ENCODE data around the gene C1orf226.
"Not testable (repeated sequence)": the region's sequence is repeated elsewhere in the genome, so short reads cannot be mapped to it uniquely, and the experiment has no call there.

C1orf226 gene, protein sequence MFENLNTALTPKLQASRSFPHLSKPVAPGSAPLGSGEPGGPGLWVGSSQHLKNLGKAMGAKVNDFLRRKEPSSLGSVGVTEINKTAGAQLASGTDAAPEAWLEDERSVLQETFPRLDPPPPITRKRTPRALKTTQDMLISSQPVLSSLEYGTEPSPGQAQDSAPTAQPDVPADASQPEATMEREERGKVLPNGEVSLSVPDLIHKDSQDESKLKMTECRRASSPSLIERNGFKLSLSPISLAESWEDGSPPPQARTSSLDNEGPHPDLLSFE

DNA sequence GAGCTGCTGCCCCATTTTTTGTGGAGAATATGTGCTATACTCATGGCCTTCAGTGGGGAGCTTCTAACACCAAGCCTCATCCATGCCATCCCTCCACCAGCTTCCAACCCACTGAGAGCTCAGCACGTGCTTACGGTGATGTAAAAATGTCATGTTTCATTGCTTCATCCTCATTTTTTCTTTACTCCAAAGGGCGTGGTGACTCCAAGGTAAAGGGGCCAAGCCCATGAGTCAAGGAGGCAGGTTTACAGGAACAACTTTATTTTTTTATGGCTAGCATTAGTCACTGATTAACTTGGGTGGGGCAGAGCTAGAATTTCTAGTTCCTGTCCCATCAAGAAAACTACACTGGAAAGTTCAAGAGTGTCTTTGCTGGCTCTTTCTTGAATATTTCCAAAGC is at the start of gene C1orf226:
Gene C1orf226 (plus strand): TSS at position 346 of the 400 bp plus-strand sequence. CDS start 174 bp downstream, outside the sequence.
- no peak for DNase-seq

DNA sequence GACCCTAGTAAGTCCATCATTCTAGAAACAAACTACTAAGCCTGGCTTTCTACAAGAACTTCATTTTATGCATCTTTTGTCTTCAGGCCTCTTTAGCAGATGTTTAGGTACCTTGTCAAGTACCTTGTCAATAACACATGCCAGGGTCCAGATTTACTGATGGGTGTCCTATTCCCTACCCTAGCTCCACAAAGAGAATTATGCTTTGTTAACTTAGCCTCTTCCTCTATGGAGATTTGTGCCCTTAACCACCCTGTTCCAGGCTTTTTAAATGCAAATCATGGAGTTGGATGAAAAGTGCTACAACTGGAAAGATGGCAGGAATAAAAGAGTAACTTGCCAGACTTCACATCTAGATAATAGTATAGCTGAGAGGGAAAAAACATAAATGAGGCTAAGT is 47.5 kb upstream of the C1orf226 start:
- no peak for DNase-seq

DNA sequence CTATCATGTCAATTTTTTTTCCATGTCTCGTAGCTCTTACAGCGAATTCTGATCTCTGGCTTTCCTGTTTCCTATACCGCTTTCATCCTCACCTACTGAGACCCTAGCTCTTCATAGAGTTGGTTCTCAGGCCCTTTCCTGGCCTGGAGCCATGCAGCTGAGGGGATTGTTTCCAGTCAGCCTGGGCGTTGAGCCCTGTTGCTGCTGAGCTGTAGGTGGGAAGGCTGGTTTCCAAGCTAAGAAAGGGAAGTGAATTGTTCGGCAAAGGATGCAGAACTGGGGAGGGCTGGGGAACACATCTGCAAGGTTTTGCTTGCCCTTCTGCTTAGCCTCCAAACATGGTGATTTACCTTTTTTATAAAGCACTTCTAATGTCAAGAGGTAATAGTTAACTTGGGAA is 46.4 kb upstream of the C1orf226 start:
- no peak for DNase-seq

DNA sequence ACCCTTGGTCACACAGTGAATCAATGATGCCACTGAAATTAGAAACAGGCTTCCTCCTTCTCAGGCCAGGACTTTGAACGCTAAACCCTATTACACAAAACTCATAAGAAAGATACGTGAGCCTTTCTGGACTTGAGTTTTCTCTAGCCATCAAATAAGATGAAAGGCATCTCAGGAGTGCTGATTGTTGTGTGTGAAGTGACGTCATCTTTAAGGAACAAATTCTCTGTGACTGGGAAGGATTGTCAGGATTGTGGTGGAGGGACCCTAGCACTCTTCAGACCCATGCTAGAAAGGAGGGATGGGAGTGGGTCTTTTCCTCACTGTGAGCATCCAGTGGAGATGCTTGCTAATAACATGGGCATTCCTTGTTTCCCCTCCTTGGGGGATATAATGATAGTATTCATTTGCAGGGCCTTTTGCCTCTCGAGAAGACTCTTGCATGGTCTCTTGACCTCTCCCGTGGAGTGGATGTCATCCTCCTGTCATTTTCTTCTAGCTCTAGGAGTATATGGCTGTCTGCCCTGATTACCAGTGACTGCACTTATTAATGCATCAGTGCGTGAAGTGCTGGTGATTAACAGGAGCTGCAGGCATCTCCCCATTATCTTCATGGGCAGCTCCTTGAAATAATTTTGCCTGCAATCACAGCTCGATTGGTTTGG is 44.8 kb upstream of the C1orf226 start:
- no peak for DNase-seq

DNA sequence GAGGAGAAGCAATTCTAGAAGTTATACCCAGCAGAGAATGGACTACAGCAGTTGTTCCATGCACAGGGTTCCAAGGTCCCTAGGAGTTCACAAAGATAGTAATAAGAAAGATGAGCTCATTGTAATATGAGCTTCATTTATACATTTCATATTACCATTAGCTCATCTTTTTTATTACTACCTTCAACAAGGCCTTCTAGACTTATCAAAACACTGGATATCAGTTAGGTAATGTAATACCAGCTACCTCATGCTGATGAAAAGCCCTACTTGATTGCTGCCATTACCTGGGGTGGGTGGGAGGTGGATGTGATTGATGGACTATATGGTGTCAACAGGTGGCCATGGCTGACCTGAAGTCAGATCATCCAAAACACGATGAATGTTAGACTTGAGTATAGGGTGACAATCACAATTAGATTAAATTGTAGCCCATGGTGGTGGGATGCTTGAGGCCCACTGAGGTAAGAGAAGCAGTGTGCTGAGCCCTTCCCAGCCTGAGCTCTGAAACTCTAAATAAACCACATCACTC is 39.0 kb upstream of the C1orf226 start:
- no peak for DNase-seq

DNA sequence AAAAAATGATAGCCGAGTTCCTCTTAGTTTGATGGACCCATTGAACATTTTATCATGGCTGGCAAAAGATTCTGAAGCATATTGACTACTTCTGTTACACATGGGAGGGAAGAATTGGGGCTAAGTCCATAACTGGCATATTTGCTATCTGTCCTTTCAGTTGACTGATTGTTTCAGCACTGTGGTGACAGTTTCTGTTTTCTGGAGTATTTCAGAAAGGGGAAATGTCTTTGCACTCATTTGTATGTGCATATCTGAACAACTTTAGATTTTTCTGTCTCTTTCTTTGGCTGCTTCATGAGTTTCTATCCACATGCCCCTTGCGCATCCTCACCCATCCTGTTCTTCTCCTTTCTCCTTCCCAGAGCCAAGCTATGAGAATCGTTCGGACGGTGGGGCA is 38.1 kb upstream of the C1orf226 start:
- no peak for DNase-seq

DNA sequence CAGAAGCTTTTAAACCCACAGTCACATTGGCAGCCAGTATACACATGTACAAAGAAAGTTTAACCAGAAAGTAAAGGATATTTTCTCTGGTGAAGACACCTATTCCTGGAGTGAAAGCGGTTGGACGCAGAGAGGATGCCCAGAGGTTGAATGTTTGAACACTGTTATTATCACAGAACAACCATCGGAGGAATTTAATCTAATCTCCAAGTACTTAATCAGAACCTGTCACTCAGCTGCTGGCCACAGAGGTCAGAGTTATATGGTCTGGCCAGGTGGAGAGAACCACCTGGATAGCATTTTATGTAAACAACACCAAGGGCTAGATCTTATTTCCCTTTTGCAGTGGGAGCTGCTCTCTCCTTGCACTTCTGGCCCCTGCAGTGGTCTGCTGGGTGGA is 34.2 kb upstream of the C1orf226 start:
- DNase-seq: no peak

DNA sequence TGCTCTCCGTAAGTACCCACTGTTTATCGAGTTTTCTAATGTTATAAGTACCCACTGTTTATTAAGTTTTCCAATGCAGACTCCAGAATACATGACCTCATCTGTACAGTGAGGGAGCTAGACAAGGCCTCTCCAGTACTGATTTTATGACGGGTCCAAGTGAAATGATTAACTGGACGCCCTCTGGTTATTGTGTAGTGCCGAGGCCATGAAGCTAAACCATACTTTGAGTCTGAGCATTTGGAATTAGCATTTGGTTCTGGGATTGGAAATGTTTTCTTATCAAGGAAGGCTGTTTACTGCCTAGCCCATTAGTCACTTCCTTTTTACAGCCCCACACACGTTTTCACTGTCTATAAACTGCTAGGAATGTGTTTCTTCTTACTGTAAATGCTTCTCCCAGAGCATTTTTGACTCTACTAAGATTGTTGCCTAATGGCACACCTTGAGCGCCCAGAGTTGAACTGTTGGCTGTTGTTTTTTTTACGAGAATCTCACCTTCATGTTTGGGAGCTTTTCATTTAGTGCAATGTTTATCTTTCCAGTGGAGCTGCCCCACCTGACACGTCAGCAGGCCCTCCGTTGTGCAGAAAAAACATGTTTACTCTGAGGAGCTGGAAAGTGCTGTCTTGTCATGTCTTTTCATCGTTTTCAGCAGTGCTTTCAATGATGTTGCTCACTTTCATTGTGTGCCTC is 31.7 kb upstream of the C1orf226 start:
- DNase-seq: no peak

DNA sequence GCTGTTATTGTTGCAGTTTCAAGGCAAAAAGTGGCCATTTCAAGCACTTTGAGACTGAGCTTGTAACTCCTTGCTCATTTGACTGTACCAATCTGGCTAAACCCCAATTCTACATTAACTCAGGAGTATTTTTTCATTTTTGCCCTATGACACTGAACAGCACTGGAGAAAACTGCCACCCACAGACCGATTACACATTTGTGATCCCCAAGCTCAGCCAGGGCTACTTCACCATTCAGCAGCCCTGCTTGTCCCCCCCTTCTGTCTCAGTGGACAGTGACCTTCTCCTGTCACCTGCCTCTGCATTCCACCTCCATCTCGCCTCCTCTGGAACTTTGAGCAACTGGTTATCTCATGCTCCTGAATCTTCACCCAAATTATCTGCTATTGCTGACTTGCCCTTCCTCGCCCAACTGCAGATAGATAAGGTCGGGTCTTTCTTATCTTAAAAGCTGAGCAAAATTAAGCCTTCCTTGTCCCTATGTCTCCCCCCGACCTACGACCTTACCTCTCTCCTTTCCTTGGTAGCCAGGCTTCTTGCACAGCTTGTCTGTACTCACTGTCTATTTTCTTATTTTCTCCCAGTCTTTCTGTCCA is 30.2 kb upstream of the C1orf226 start:
- DNase-seq: no peak

DNA sequence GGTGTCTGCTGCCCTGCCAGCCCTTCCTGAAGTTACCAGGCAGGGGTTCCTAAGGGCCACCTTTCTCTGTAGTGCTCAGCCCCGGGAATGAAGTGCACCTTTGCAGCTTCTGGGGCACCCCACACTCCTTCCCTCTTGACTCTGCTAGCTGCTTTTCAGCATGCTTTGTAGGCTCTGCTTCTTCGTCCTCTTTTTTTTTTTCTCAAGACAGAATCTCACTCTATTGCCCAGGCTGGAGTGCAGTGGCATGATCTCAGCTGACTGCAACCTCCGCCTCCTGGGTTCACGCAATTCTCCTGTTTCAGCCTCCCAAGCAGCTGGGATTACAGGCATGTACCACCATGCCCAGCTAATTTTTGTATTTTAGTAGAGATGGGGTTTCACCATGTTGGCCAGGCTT is 29.7 kb upstream of the C1orf226 start:
- DNase-seq: not testable (repeated sequence)

DNA sequence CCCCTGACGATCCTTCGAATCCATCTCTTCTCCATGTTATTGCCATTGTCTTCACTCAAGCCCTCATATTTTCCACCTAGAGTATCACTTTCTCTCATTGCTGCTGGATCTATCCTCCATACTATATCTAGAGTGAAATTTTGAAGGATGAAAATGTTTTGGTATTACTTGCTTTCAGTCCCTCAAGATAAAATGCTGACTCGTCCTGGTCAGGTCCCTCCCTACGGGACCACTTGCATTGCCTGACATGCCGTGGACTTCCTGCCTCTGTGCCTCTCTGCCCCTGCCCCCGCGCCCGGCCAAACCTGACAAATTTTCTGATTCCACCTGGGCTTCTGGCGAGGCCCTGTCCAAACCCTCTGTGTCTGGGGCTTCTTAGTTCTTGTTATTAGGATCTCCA is 28.4 kb upstream of the C1orf226 start:
- DNase-seq: no peak

DNA sequence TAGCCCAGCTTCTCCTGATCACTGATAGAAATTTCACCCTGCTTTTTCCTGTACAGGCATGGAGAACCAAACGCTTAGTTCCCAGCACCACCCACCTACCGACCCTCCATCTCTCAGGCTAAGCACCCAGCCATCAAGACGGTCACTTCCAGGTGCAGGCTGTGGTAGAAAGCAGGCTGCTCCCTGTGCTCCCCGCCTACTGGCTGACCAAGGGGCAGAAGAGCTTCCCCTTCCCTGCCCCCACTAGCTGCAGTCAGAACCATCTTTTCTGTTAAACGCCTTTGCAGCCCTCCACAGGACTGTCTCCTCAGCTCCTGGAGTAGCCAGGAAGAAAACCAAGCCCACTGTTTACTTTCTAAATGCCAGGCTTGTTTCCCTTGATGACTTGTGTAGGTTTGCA is 27.8 kb upstream of the C1orf226 start:
- no peak for DNase-seq

DNA sequence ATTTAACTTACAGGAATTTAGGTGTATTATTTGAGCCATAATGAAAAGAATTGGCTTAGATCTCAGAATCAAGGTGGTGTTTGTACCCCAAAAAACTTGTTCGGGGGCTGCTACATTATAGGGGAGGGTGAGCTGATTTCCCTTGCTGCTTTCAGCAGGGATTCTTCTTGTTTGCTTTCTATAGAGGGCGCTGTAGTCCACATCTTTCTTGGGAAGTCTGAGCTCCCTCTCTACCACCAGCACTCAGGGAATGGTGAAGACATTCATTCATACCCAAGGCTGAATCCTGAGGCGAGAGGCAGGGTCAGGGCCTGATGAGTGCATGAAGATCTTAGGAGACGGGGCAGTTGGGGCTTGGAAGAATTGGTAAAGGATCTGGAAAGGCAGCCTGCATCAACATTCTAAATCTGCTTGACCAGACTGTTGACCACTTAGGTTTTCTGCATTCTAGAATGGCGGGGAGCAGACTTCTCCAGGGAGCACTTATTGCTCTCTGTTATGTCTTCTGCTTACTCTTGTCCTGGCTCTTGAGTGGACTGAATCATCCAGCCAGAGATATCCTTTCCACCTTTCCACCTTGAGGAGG is 23.8 kb upstream of the C1orf226 start:
- DNase-seq: peak; percentile 35

DNA sequence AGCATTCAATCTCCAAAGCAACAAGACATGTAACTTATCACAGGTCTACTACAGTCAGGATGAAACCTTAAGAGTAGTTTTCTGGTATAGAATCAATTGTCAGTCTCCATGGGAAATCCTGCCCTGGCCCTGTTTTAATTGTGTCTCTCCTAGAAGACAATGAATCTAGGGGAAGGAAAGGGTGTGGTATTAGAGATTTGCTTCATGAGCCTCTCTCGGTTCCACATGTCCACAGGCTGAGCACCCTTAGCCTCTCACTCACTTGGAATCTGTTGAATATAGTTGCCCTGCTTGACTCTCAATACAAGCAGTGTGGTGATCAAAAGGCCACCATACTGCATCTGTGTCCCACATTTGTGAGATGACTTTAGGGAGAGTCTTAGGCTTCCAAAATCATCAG is 22.6 kb upstream of the C1orf226 start:
- no peak for DNase-seq

DNA sequence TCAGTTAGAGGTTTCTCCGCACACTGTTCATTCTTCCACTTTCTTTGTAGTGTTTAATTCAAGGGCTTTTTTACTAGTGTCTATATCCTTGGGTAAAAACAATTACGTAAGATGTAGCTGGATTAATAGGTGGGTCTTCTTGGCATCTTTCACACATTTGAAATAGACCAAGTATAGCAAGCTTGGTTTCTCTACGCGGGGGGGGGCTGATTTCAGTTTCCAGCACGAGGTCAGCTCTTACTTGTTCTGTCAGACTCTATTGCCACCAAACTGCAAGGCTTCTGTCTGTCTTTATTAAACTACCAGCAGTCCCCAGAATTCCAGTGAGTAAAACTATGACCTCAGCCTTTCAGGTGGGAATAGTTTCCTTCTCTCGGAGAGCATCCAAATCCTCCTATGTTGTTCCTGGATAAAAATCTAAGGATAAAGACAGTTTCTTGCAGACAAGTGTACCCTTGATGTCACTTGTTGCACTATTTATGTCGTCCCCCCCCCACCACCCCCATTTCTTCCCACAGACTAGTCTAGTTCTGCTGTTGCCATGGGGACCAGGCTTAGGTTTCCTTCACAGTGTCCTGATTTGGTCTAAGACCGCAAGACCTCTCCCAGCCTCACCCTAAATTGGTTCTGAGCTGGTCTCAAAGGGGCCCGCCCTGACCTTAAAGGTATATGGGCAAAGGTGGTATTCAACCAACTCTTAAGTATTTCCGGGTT is 21.8 kb upstream of the C1orf226 start:
- no peak for DNase-seq

DNA sequence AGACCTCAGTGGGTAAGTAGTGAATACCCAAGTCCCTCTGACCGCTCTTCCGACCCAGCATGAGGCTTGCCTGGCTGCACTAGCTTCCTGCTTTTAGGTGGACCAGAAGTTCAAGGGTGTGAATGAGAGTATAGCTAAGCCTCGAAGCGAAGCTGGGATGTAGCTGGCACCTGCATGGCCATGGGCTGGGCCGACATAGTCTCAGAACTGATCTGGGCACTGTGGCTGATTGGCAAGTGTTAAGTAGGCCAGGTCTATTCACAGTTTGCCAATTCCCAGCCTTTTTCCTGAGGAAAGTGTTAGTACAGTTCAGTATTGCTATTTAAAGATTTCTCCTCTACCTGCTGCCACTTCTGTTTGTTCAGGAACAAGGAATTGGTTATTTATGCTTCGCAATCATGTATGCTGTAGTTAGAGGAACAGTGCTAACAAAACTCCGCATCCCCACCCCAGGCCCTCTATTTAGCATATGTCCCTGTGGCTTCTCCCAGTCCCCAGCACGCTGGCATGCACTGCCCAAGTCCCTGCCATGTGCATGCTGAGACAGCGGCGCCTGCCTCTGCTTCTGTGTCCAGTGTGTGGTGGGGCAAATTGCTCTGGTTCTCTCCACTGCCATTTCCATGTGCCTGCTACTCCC is 21.2 kb upstream of the C1orf226 start:
- no peak for DNase-seq

DNA sequence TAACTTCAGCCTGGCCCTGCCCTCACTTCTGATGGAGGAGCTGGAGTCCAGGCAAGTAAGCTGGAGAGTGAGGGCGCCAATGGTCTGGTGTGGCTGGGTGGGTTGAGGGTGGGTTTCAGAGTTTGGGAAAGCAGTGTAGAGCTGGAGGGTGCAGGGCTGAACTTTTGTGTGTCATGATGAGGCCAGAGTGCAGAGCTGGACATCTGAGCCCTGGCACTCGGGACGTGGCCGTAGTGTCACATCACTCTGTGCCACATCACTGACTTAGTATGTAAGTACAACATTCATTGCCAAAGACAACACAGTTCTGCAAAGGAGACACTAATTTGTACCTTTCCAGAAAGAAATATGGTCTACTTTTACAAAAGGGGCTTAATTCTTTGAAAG is 20.7 kb upstream of the C1orf226 start:
- DNase-seq: no peak

DNA sequence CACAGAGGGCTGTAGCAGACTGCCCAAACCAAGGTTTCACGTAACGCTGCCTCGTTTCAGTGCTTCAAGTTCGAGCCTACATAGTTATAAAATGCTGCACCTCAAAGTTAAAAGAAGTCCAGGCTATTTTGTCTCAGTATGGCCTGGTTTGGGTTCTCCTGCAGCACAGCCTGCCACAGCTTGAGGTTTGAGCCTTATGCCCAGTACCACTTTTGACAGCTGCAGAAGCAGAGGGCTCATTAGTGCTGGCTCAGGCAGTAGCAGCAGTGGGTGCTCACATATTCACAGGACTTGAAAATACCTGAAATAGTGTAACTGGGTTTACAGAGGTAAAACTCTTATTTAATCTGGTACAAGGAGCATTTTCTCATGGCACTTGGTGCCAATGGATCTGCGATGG is 20.2 kb upstream of the C1orf226 start:
- DNase-seq: no peak

DNA sequence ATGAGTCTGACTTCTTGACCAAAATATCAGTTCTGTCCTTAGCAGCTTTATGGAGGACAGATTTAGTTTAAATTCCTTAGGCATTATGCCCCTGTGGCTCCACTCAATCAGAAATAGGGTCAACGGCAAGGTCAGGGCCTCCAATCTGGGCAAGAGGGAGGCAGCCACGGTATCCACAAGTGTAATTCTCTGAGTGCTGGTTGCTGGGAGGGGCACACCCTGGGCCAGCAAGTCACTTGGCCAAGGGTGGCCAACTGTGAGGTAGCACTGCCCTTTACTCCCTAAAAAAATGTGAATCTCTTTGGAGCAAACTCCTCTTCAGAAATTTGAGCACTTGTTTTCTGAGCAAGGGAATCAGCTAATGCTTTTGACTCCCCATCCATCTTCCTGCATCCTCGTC is 17.7 kb upstream of the C1orf226 start:
- DNase-seq: no peak

DNA sequence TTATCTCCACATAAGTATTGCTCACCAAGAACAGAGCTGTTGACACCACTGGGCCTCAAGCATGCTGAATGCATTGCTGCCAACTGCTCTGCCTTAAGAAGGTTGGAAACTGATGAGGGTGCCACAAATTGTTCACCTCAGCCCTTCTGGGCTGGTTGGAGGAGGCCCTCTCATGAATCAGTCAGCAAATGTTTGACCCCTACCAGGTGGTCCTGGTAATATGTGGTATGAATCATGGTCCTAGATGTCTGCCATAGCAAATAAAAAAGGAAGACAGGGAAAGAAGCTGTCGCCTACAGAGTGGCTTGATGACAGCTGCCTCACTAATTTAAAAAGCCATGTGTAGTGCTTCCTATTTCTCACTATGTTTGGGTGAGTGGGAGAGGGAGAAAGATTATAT is 17.0 kb upstream of the C1orf226 start:
- no peak for DNase-seq

DNA sequence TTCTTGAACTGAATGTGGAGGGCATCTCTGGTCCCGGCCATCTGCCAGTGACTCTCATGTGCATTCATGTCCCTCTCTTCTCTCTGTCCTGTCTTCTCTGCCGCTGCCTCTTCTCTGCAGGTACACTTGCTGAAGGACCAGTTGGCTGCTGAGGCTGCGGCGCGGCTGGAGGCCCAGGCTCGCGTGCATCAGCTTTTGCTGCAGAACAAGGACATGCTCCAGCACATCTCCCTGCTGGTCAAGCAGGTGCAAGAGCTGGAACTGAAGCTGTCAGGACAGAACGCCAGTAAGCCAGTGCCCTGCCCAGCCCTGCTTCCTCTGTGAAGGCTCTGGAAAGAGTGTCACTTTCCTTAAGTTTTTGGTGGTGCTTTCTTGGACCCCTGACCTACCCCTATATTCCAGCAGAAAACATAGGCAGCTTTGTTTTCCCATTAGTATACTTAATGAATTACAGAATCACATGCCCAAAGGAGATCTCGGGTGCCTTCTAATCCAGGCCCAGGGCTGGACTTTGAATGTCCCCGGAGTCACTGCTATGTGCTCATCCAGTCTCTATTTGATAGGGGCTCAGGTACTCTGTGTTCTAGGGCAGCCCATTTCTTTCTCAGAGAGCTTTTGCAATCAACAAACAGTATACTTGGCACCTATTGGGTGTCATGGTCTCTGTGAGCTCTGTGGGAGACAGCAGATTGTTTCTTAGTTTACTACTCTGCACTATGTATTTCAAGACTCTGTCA is 16.1 kb upstream of the C1orf226 start:
- DNase-seq: no peak
